Fibroblast of pulmonary artery (primary cell): ENCODE data around the gene ASB10.

Experiments
- DNase-seq: peaks from one replicate; pipeline ENCODE4 v3.0.0-alpha.2; 2010; ENCODE audit warnings: low read depth
- H3K4me3 ChIP-seq: replicated peaks from 2 replicates; pipeline ENCODE4 v1.5.1; 2011; ENCODE audit warnings: low read depth, mild to moderate bottlenecking, control low read depth, low read length, moderate library complexity
- CTCF ChIP-seq: IDR thresholded peaks from 2 replicates; pipeline ENCODE4 v1.5.1; 2011; ENCODE audit warnings: mild to moderate bottlenecking, control low read depth, low read length, inconsistent platforms; ENCODE audit errors: missing control alignments

Gene ASB10

DNA sequence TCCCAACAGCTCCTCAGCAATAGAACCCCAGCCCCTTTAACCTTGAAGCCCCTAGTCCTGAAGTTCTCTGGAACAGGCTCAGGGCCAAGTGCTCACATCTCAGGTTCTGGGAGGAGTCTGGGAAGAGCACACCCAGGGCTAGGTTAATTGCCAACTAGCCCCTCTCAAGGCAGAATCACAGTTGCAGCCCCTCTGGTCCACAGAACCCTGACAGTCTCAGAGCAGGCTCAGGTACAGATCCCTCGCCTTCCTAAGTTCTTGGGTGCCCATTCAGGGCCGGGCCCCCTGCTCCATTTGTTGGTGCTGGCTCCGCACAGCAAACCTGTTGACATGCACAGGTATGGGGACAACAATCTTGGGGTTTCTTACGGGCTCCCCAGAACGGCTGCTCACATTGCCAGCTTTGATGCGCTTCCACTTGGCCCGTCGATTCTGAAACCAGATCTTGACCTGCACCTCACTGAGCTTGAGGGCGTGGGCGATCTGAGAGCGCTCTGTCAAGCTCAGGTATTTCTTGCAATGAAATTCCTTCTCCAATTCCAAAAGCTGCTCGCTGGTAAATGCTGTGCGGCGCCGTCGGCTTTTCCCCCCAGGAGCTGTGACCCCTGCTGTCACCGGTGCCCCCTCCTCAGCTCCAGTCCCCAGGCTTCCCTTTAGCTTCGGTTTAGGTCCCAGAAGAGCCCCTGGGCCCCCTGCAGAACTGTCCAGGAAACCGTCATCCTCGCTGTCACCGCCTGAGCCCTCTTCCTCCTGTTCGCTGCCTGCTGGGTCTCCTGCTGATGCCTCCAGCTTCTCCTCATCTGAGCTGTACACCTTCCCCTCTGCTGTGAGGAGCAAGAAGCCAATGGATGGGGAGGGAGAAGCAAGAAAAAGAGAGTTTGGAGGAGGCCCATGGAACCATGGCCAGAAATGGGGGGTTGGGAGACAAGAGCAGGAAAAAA lies 38.5 kb downstream of the ASB10 start:
- no peak for TF ChIP-seq CTCF
- no peak for DNase-seq
- H3K4me3 ChIP-seq, result no peak overlapping the region

DNA sequence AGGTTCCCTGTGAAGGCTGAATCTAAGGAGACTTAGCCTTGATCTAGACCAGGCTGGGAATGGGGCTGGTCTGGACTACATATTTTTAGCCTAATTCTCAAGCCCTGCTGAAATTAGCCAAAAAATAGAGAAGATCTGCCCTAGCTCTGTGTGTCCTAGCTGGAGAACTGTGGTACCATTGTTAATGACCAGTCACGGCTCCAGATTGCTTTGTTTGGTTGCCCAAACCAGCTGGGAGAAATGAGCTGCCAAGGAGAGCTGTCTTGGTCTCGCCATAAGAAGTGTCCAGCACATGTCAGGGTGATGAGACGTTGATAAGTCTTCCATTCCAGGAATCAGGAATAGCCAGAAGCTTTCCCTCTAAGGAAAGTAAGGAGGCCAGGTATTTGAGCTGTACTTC lies 40.3 kb downstream of the ASB10 start:
- no peak for DNase-seq
- H3K4me3 ChIP-seq, result no peak overlapping the region
- no peak for TF ChIP-seq CTCF

GRCh38 chr7:151144387-151144786 lies 42.7 kb downstream of the ASB10 start:
- no peak for DNase-seq
- TF ChIP-seq CTCF, result no peak
- no peak overlapping the region for H3K4me3 ChIP-seq

DNA sequence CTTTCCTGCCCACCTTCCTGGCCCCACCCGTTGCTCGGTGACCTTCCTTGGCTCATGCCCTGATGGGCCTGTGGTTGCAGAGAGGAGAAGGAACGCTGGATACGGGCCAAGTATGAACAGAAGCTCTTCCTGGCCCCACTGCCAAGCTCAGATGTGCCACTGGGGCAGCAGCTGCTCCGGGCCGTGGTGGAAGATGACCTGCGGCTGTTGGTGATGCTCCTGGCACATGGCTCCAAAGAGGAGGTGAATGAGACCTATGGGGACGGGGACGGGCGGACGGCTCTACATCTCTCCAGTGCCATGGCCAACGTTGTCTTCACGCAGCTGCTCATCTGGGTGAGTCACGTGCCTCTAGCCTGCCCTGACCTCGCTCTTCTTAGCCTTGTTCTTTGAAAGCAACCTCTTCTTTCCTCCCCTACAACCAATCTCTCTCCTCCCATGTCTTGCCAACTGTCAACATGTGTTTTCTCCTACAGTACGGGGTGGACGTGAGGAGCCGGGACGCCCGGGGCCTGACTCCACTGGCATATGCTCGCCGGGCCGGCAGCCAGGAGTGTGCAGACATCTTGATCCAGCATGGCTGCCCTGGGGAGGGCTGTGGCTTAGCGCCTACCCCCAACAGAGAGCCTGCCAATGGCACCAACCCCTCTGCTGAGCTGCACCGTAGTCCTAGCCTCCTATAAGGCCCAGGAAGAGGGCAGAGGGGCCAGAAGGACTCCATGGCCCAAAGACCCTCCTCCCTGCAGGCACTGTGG lies 43.6 kb downstream of the ASB10 start:
- TF ChIP-seq CTCF, result no peak

GRCh38 chr7:151142686-151143040 lies 44.4 kb downstream of the ASB10 start:
- no peak overlapping the region for H3K4me3 ChIP-seq
- DNase-seq, result no peak

More for the DNA sequence above, 43.6 kb downstream of the ASB10 start:
- DNase-seq, result no peak
- no peak overlapping the region for H3K4me3 ChIP-seq

DNA sequence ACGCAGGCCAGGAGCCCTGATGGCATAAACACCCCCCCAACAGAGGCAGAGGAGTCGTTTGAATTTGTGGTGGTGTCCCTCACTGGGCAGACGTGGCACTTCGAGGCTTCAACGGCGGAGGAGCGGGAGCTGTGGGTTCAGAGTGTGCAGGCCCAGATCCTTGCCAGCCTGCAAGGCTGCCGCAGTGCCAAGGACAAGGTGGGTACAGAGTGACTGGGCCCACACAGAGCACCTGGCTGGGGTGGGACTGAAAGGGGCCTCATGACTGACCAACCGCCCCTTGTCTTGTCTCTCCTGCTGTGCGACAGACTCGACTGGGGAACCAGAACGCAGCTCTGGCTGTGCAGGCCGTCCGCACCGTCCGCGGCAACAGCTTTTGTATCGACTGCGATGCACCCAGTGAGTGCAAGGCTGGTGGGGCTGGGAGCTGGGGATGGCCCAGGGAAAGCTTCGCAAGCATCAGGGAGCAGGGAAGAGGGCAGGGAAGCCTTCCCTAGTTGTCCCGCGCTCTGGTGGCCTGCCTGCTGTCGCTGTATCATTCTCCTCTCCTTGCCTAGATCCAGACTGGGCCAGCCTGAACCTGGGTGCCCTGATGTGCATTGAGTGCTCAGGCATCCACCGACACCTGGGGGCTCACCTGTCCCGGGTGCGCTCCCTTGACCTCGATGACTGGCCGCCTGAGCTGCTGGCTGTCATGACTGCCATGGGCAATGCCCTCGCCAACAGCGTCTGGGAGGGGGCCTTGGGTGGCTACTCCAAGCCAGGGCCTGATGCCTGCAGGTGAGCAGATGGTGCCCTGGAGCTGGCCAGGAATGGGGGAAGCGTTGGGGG lies 45.0 kb downstream of the ASB10 start:
- DNase-seq, result no peak
- no peak overlapping the region for H3K4me3 ChIP-seq
- no peak for TF ChIP-seq CTCF

More at GRCh38 chr7:151142686-151143040, 44.4 kb downstream of the ASB10 start:
- no peak for TF ChIP-seq CTCF
